ENCODE data around the gene SLC25A51. TPM values are rescaled to one million over a fixed set of nuclear protein-coding genes. Genes with fewer than 3 reads are reported as not detected.

SLC25A51 gene
- total RNA-seq, 1 experiment from 2014 or later = 29.6 TPM

GRCh38 chr9:37951671-37952449, 47.9 kb upstream of the SLC25A51 start:
- Mint-ChIP-seq H3K9me3 (ENCODE audit: unreplicated experiment) (no peaks in the 10 kb centered on the region), H3K4me3 (ENCODE audit: unreplicated experiment) (no peak overlapping the region), H3K27ac (ENCODE audit: low read depth, unreplicated experiment) (no peak overlapping the region), H3K36me3 (ENCODE audit: insufficient read depth, unreplicated experiment) (peaks cover 33% of the 10 kb centered on the region), H3K27me3 (ENCODE audit: insufficient read depth, unreplicated experiment) (no peaks in the 10 kb centered on the region), H3K4me1 (ENCODE audit: insufficient read depth, unreplicated experiment) (peaks cover 35% of the 10 kb centered on the region)
- POLR2A ChIA-PET = interaction anchor here (1.0 to 1.1 kb wide), 2 partner anchors 11 to 55 kb away, joined by 3 read pairs; no protein-coding TSS in a partner anchor
- CTCF ChIA-PET = interaction anchor here (0.7 kb wide), 2 partner anchors 34 to 137 kb away, joined by 3 to 4 read pairs; no protein-coding TSS in a partner anchor
- intact Hi-C loops (cut with micrococcal nuclease) = loop anchor here (2.0 kb wide), 1 partner anchor 15 kb away; no protein-coding TSS in a partner anchor
- TF ChIP-seq CTCF (IDR thresholded peaks at IDR 0.05; ENCODE audit: unreplicated experiment) = no peak
- DNase-seq (ENCODE audit: unreplicated experiment) = no peak
- BruUV-seq (replicated peaks) = no TSS peak

- H3K4me1 Mint-ChIP-seq (ENCODE audit: insufficient read depth, unreplicated experiment) = peaks cover 41% of the 10 kb centered on the region
- no peaks in the 10 kb centered on the region for H3K27me3 Mint-ChIP-seq (ENCODE audit: insufficient read depth, unreplicated experiment)
- BruUV-seq (replicated peaks) = no TSS peak
- intact Hi-C loops (cut with micrococcal nuclease) = no loop called here
- H3K27ac Mint-ChIP-seq (ENCODE audit: low read depth, unreplicated experiment) = no peak overlapping the region
- DNase-seq (ENCODE audit: unreplicated experiment) = no peak
- peaks cover 33% of the 10 kb centered on the region for H3K36me3 Mint-ChIP-seq (ENCODE audit: insufficient read depth, unreplicated experiment)
- no peaks in the 10 kb centered on the region for H3K9me3 Mint-ChIP-seq (ENCODE audit: unreplicated experiment)
- ChIA-PET CTCF (interaction anchor here (0.9 kb wide), 1 partner anchor 11 kb away, joined by 5 read pairs; no protein-coding TSS in a partner anchor), POLR2A (no interaction called here)
- H3K4me3 Mint-ChIP-seq (ENCODE audit: unreplicated experiment) = no peak overlapping the region
- no peak for TF ChIP-seq CTCF (IDR thresholded peaks at IDR 0.05; ENCODE audit: unreplicated experiment)
Measured at GRCh38 chr9:37950561-37950960, 46.6 kb upstream of the SLC25A51 start.

GRCh38 chr9:37949576-37949975, 45.6 kb upstream of the SLC25A51 start:
- Mint-ChIP-seq H3K4me3 (ENCODE audit: unreplicated experiment) (no peak overlapping the region), H3K27ac (ENCODE audit: low read depth, unreplicated experiment) (no peak overlapping the region), H3K4me1 (ENCODE audit: insufficient read depth, unreplicated experiment) (peaks cover 44% of the 10 kb centered on the region), H3K36me3 (ENCODE audit: insufficient read depth, unreplicated experiment) (peaks cover 33% of the 10 kb centered on the region), H3K27me3 (ENCODE audit: insufficient read depth, unreplicated experiment) (no peaks in the 10 kb centered on the region), H3K9me3 (ENCODE audit: unreplicated experiment) (no peaks in the 10 kb centered on the region)
- ChIA-PET CTCF (no interaction called here), POLR2A (interaction anchor here (0.8 kb wide), 1 partner anchor 17 kb away, joined by 3 read pairs; no protein-coding TSS in a partner anchor)
- TF ChIP-seq CTCF (IDR thresholded peaks at IDR 0.05; ENCODE audit: unreplicated experiment) = no peak
- intact Hi-C loops (cut with micrococcal nuclease) = no loop called here
- no peak for DNase-seq (ENCODE audit: unreplicated experiment)
- BruUV-seq (replicated peaks) = no TSS peak

- peaks cover 25% of the 10 kb centered on the region for H3K36me3 Mint-ChIP-seq (ENCODE audit: insufficient read depth, unreplicated experiment)
Measured at GRCh38 chr9:37948417-37948980, 44.6 kb upstream of the SLC25A51 start.

More at GRCh38 chr9:37948417-37948980, 44.6 kb upstream of the SLC25A51 start:
- DNase-seq (ENCODE audit: unreplicated experiment) = no peak
- Mint-ChIP-seq H3K4me3 (ENCODE audit: unreplicated experiment) (no peak overlapping the region), H3K27ac (ENCODE audit: low read depth, unreplicated experiment) (no peak overlapping the region), H3K27me3 (ENCODE audit: insufficient read depth, unreplicated experiment) (no peaks in the 10 kb centered on the region), H3K4me1 (ENCODE audit: insufficient read depth, unreplicated experiment) (peaks cover 43% of the 10 kb centered on the region), H3K9me3 (ENCODE audit: unreplicated experiment) (no peaks in the 10 kb centered on the region)
- no TSS peak for BruUV-seq (replicated peaks)
- ChIA-PET CTCF (interaction anchor here (0.6 kb wide), 2 partner anchors 27 to 365 kb away, joined by 3 to 4 read pairs; no protein-coding TSS in a partner anchor), POLR2A (interaction anchor here (0.8 kb wide), 1 partner anchor 10 kb away, joined by 4 read pairs; no protein-coding TSS in a partner anchor)
- intact Hi-C loops (cut with micrococcal nuclease) = no loop called here
- no peak for TF ChIP-seq CTCF (IDR thresholded peaks at IDR 0.05; ENCODE audit: unreplicated experiment)
